Measurements from ENCODE around the gene CCDC92B.

CCDC92B gene

DNA sequence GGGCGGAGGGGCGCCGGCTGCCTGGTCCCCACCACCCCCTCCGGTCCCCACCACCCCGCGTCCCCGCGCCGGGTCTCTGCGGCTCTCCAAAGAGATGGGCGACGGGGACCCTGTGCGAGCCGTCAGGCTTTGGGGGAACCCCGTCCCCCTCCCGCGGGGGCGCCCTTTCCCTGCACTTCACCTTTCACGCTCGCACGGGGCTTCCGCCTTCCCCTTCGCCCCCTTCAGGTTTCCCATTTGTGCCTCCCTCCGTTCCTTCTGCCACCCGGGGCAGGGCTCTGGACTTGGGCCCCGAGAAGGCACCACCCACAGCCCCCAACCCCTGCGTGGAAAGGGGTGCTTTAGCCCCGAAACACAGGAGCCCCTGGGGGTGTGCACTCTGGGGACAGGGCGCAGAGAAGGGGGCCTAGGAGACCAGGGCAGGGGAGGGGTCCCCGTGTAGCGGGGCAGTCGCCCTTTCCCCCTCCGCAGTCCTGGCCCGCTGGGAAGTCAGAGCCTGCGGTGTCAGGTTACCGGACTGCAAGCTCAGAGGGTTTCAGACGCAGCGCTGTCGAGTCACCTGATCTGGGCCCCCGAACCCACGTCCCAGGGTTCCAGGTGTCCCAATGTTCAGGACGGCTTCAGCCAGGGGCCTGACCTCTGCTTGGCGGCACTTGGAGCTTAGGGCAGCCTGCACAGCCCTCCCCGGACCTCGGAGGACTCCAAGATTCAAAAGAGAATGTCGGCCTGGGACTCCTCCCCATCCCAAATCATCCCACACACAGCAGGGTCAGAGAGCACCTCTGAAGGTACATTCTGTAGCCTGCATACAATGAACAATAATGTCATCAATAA, 6.7 kb upstream of the CCDC92B start:
- no peak for TF ChIP-seq CTCF (IDR thresholded peaks at IDR 0.05; ENCODE audit: insufficient read depth, low read depth, low read length, missing control alignments)
- H3K4me3 ChIP-seq (ENCODE audit: low read depth, low read length), result no peak overlapping the region
- no peak for DNase-seq (ENCODE audit: low read depth)

GRCh38 chr17:2751491-2751890, 2.0 kb upstream of the CCDC92B start:
- no peak for TF ChIP-seq CTCF (IDR thresholded peaks at IDR 0.05; ENCODE audit: insufficient read depth, low read depth, low read length, missing control alignments)
- no peak for DNase-seq (ENCODE audit: low read depth)
- no peak overlapping the region for H3K4me3 ChIP-seq (ENCODE audit: low read depth, low read length)

GRCh38 chr17:2750721-2751120, 1.3 kb upstream of the CCDC92B start:
- TF ChIP-seq CTCF (IDR thresholded peaks at IDR 0.05; ENCODE audit: insufficient read depth, low read depth, low read length, missing control alignments), result no peak
- H3K4me3 ChIP-seq (ENCODE audit: low read depth, low read length), result no peak overlapping the region
- no peak for DNase-seq (ENCODE audit: low read depth)

DNA sequence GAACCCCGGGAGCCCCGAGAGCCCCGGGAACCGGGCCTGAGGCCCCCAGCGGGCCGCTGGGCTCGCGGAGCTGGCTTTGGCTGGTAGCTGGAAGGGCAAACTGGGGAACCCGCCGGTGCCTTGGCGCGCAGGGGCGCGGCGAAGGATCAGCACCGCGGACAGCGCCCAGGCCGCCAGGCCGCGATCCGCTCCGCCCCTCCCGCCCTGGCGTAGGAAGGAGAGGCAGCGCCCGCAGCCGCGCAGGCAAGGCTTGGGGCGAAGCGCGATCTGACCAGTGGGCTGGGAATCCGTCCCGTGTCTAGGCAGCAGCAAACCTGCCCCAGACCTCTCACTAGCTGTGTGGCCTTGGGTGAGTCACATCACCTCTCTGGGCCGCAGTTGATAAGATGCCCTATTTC, 331 bp upstream of the CCDC92B start:
- peak; percentile 73 for DNase-seq (ENCODE audit: low read depth)
- TF ChIP-seq CTCF (IDR thresholded peaks at IDR 0.05; ENCODE audit: insufficient read depth, low read depth, low read length, missing control alignments), result no peak
- H3K4me3 ChIP-seq (ENCODE audit: low read depth, low read length), result no peak overlapping the region

- TF ChIP-seq CTCF (IDR thresholded peaks at IDR 0.05; ENCODE audit: insufficient read depth, low read depth, low read length, missing control alignments), result no peak
- no peak for DNase-seq (ENCODE audit: low read depth)
- no peak overlapping the region for H3K4me3 ChIP-seq (ENCODE audit: low read depth, low read length)
These were observed 4.0 kb downstream of the CCDC92B start for GRCh38 chr17:2745317-2746037.

GRCh38 chr17:2737693-2738092, 11.8 kb downstream of the CCDC92B start:
- TF ChIP-seq CTCF (IDR thresholded peaks at IDR 0.05; ENCODE audit: insufficient read depth, low read depth, low read length, missing control alignments), result no peak
- no peak overlapping the region for H3K4me3 ChIP-seq (ENCODE audit: low read depth, low read length)
- no peak for DNase-seq (ENCODE audit: low read depth)

Data from GM12865 (cell line).